Colon (tissue), 2 donors: Measurements from ENCODE around the gene ZCCHC3.
"Not testable (repeated sequence)": the region's sequence is repeated elsewhere in the genome, so short reads cannot be mapped to it uniquely, and the experiment has no call there.

Source experiments
- FAIRE-seq: peaks from 2 replicates; lab custom pipeline; 2012; peaks lifted over from hg19 to GRCh38; lab: Jason Lieb, UNC
- donor health status: control.
- donor health status: control.

Gene ZCCHC3

DNA sequence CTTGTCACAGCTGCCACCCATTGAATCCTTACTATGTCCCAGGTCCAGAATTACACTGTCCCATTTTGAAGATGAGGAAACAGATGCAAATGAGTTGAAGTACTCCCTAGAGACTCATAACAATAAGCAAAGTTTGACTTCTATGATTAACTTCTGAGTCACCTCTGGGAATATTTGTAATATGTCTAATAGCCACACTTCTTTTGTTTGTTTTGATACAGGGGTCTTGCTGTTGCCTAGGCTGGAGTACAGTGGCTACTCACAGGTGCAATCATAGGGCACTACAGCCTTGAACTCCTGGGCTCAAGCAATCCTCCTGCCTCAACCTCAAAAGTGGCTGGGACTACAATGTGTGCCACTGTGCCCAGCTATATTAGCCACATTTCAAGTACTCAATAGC is 16.6 kb downstream of the ZCCHC3 start:
- FAIRE-seq: no peak

DNA sequence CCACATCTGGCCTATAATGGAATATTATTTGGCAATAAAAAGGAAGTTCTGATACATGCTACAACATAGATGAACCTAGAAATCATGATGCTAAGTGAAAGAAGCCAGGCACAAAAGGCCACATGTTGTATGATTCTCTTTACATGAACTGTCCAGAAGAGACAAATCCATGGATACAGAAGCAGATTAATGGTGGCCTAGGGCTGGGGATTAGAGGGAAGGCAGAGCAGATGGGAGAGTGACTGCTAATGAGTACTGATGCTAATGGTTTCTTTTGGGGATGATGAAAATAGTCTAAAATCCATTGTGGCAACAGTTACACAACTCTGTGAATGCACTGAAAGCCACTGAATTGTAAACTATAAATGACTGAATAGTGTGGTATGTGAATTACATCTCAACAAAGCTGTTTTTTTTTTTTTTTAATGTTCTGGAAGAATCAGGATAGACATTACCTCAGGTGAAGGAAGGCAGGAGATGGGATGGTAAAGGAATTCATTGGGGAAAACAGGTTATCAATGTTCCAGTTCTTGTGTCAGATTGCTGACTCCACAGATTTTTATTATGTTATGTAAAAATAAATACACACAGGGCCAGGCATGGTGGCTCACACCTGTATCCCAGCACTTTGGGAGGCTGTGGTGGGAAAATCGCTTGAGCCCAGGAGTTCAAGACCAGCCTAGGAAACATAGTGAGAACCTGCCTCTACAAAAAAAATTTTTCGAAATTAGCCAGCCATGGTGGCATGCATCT is 19.1 kb downstream of the ZCCHC3 start:
- FAIRE-seq: no peak

DNA sequence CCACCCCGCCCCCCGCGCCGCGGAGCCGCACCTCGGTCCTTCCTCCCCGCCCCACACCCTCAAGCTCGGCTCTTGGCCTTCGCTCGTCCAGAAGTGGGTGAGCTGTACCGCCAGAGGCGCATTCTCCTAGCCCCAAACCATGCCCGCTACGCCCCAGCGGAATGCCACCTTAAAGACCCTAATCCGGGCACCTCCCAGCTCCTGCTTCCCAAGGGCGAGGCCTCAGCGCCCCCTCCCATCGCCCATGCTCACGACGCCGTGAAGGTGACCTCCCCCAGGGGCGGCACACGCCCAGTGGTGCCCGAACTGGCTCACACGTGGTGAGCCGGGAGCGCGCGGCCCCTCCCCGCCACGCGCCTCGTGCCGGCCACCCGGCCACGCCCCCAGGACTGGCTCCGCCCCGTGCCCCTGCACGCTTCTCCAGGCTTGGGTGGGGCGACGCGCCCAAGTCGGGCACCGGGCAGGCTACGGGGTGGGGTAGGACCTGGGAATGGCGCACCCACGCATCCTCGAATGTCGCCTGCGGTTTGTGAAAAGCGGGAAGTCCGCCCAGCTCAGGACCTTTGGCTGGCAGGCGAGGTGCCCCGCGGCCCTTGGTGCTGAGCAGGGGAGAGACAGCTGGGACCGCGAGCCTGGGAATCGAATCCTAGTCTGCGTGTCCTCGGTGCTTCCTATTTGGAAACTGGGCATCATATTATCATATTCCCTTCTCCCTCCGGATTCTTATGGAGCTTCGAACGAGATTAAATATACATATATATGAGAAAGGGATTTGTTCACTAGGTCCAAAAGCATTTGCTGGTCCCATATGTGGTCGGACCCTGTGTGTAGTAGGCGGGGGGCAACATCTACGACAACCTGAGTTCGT is 27.0 kb downstream of the ZCCHC3 start:
- no peak for FAIRE-seq

DNA sequence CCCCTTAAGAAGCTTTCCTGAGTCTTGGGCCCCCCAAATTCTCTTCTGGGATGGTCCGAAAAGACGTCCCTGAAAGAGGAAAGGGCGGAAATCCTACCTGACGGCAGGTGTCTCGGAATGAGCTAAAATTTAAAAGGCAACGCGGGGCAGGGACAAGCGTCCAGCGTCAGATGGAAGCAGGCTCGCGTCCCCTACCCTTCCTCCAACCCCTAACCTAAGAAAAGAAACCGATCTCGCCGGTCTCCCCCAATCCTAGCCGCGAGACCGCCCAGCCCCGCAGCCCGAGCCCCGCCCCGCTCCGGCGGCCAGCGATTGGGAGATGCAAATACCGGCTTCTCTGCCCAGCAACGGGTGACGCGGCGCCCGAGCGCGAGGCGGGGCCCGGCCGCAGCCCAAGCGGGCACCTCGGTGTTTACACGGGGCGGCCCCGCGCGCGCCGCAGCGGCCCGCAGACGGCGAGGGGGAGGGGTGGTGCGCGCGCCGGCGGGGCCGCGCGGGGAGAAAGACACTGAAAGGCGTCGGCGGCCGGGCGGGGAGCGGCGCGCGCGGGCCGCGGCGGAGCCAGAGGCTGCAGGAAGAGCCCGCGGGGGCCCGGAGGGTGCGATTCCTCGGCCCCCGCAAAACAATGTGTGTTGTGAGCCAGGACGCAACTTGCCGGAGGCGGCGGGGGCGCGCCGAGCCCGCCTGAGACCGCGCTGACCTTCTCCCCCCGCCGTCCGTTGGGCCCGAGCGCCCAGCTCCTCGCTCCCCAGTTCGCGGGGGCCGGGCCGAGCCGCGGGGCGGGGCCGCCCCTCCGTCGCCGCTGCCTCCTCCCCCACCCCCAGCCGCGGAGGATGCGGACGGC is 27.9 kb downstream of the ZCCHC3 start, which contains the start of gene SOX12:
Gene SOX12 (plus strand): TSS at position 508 of the 844 bp plus-strand sequence. CDS start 373 bp downstream, outside the sequence.
- FAIRE-seq: no peak

DNA sequence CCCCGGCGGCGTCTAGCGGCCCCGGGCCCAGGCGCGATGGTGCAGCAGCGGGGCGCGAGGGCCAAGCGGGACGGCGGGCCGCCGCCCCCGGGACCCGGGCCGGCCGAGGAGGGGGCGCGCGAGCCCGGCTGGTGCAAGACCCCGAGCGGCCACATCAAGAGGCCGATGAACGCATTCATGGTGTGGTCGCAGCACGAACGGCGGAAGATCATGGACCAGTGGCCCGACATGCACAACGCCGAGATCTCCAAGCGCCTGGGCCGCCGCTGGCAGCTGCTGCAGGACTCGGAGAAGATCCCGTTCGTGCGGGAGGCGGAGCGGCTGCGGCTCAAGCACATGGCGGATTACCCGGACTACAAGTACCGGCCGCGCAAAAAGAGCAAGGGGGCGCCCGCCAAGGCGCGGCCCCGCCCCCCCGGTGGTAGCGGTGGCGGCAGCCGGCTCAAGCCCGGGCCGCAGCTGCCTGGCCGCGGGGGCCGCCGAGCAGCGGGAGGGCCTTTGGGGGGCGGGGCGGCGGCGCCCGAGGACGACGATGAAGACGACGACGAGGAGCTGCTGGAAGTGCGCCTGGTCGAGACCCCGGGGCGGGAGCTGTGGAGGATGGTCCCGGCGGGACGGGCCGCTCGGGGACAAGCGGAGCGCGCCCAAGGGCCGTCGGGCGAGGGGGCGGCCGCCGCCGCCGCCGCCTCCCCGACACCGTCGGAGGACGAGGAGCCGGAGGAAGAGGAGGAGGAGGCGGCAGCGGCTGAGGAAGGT is 28.7 kb downstream of the ZCCHC3 start:
- FAIRE-seq: no peak

DNA sequence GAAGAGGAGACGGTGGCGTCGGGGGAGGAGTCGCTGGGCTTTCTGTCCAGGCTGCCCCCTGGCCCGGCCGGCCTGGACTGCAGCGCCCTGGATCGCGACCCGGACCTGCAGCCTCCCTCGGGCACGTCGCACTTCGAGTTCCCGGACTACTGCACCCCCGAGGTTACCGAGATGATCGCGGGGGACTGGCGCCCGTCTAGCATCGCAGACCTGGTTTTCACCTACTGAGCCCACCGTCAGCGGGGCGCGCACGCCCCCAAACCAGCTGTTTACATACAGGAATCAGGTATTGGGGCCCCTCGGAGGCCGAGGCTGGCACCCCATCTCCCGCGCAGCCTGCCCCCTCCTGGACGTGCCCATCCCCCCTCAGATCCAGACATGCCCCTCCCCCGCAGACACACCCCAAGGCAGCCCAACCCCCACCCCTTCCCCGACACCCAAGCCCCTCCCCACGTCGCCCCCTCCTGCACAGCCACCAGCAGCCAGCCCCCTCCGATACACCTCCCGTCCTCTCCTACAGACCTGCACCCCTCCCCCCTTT is 29.3 kb downstream of the ZCCHC3 start:
- FAIRE-seq: no peak

DNA sequence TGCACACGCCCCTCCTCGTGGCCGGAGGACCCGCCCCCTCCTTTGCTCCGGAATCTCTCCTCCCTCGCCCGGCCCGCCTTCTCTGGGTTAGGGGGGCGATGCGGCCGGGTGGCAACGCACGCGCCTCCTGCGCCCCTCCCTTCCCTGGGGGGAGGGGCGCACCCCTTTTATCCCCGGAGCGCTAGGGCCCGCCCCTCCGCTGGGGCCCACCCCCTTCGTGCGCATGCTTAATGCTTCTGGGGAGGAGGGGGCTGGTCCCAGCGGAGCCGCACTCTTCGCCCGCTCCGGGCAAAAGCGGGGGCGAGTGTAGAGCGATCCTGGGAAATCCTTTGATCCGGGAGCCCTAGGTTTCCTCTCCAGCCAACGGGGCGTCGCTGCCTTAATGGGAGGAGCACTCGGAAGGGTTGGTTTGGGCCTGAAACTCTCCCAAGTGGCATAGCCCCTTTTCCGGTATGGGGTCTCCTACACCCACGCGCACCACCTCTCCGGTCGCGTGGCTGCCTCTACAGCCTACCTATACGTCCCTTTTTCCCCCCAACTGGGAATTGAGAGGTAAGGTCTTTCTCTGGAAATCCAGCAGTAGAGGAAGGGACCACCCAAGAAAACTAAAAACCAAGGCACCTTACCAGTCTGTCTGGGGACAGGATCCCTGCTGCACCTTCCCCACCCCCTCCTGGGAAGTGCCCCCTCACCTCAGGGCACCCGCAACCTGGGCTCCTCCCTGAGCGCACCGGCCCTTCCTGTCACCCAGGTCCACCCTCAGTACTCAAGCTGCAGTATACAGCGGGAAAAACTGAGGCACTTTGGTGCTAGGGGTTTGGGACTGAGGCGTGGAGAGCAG is 30.0 kb downstream of the ZCCHC3 start:
- FAIRE-seq: no peak

DNA sequence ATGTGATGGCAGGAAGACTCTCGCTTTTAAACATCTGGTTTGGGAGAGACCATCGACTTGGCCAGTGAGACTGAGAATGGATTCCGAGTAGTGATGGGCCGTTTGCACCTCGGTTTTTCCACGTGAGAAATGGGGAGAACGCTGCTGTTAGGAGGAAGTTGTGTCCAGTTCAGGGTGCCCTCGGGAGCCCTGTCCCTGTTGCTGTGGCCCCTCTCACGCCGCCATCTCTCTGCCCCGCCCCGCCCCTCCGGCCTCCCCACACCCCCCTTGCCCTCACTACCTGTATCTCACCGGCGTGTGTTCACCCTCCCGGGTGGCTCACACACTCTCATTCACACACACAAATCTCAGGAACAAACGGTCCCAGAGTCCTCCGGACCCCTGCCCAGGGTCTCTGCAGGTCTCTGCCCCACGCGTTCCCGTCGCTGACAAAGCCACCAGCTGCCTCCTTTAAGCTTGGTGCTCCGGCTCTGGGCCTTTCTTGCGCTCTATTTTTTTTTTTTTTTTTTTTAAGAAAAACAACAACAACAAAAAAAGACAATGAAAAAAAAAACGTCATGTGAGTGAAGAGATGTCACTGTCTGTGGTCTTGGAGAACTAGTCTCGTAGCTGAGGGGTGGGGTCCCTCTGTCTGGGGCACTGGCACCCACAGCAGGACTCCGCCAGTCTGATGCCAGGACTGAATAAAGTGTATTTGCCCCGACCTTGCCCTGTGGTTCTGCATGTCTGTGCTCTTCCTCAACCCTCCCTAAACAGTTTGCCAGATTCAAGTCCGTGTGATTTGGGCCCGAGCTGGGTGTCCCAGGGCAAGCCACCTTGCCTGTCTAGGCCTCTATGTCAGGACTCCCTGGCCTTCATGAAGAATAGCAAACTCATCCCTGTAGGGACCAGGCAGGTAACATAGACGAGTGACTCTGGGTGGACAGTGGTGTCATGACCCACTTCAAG is 30.9 kb downstream of the ZCCHC3 start:
- FAIRE-seq: no peak

DNA sequence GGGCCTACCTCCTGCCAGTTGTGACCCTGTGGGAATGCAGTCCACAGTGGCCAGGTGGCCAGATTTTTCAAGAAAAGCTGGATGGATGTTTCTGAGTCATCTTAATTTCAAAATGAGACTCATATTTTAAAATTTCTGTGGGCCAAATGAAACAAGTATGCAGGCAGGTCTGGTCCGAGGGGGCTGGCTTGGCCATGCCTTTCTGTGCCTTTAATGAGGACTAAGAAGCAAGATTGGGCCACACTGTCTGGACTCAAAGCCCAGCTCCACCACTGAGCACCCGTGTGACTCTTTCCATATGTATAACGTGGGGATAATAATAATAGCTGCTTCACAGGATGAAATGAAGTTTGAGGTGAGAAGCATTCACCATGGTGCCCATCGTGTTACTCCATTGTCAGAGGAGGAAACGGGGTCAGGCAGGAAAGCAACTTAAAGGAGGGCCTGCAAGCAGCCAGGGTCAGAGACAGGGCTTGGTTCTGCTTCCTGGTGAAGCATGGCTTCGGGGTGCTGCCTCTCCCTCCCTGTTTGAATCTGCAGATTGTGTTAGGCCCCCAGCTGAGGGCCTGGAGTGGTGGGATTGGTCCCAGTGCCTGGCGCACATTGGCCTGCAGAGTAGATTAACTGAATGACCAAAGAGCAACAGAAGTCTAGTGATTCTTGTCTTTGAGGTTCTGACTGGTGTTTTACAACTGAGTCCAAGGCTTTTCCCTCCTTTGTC is 31.8 kb downstream of the ZCCHC3 start:
- FAIRE-seq: no peak

DNA sequence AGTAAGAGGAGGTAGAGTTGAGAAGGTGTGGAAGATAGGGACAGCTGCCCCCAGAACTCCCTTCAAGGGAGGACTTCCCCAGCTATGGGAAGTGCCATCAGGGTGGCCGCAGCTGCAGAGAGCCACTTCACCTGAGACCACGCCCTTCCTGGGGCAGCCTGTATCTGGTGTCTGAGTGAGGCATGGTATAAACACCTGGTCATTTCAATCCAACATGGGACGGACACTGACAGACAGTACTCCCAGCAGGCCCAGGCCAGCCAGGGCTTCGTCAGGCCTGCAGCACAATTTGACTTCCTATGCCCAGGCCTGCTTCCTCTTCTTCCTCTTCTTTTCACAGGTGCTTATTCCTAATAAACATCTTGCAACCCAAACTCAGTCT is 32.5 kb downstream of the ZCCHC3 start:
- no peak for FAIRE-seq

DNA sequence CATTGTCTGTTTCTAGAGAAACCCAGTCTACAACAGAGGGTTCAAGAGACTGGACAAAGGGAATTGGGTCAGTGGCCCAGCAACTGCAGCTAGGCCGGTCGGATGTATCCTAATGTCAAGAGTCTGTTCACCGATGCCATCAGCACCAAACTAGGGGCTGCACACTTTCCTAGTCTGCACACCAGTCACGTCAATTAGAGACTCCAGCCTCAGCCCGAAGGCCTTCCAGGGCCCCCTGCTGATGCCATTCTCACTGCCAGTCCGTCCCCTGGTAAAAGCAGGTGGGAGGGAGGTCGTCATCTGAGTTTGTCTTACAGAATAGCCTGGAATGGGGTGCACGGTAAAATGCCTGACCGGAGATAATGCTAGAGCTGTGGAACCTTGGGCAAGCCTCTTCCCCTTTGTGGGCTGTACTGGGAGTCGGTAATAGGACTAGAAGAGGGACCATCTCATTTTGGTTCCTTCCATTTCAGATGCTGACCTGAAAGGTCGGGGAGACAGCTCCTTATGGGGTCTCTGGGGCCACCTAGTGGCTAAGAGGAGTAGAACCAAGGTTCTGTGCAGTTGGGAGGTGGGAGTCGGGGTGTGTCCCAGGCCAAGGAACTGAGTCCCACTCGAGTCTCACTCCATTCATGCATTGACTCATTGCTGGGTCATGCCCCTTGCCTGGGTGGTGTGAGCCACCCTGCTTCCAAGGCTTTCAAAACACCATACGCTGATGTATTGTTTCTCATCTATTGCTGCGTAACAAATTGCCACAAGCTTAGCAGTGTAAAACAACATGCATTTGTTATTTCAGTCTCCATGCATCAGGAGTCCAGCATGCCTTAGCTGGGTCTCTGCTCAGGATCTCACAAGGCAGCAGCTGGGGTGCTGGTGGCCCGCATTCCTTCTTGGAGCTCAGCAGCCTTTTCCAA is 33.1 kb downstream of the ZCCHC3 start:
- FAIRE-seq: no peak

DNA sequence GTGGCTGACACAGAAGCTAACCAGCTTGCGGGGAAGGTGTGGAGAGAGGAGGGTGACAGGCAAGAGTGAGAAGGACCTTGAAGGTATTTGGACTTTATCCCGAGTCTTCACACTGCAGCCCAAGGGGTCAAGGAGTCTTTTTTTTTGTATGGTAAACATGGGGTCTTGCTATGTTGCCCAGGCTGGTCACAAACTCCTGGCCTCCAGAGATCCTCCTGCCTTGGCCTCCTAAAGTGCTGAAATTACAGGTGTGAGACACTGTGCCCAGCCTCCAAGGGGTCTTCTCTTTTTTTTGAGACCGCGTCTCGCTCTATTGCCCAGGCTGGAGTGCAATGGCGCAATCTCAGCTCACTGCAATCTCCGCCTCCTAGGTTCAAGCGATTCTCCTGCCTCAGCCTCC is 37.2 kb downstream of the ZCCHC3 start:
- no peak for FAIRE-seq

DNA sequence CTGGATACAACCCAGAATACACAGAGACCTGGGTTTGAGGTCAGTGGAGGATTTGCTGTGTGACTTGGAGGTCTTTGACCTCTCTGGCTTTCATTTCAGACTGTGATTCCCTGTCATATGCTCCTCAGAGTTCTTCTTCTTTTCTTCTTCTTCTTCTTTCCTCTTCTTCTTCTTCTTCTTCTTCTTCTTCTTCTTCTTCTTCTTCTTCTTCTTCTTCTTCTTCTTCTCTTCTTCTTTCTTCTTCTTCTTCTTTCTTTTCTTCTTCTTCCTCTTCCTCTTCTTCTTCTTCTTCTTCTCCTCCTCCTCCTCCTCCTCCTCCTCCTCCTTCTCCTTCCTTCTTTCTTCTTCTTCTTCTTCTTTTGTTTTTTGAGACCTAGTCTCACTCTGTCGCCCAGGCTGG is 38.7 kb downstream of the ZCCHC3 start:
- FAIRE-seq: not testable (repeated sequence)

DNA sequence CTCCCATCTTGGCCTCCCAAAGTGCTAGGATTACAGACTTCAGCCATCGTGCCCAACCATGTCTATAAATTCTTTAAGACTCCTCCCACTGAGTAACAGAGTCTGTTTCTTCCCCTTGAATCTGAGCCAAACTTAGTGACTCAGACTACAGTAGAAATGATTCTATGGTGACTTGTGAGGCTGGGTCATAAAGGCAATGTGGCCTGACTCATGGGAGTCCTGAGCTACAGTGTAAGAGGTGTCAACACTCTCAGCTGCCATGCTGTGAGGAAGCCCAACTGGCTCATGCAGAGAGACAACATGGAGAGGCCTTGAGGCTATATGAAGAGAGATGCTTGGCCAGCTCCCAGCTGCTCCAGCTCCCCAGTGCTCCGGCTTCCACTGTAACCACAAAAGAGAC is 44.3 kb downstream of the ZCCHC3 start:
- no peak for FAIRE-seq

DNA sequence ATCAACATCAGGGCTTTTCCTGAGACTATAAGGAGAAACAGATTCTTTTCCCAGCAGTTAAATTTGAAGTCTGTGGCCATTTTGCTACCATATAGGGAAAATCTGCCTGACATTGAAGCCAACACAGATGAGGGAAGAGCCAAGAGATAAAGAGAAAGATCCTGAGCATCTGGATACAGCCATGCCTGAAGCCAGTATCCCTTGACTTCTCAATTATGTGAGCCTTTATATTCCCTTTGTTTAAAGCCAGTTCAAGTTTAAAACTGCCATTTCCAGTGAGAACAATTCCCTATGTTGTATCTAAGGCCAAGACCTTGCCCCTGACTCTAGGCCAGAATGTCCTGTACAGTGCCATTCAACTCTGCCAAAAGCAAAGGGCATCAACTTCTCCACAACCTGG is 45.7 kb downstream of the ZCCHC3 start:
- FAIRE-seq: no peak

DNA sequence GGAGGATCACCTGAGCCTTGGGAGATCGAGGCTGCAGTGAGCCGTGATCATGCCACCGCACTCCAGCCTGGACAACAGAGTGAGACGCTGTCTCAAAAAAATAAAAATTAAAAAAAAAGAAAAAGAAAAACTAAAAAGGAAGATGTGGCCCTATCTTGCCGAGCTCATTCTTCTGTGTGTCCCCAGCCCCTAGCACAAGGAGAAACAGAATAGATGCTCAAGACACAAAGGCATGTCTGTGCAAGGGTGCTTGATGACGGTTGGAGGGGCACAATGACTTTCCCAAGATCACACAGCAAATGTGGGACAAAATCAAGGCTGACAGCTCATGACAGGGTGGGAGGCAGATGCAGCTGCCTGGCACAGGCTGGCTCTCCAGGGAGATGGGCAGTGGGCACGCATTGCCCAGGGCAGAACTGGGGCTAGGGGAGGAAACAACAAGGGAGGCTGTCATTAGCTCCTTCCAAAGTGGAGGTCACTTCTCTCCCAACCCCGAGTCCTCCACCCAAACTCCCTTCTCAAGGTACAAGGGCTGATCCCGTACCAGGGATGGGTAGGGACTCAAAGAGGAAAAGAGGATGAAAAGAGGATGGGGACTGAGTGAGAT is 48.8 kb downstream of the ZCCHC3 start:
- no peak for FAIRE-seq
